Measurements from ENCODE around the gene MTHFD2. TPM values are rescaled to one million over a fixed set of nuclear protein-coding genes. Genes with fewer than 3 reads are reported as not detected.

Gene MTHFD2
- total RNA-seq, 5 donors from 2014 or later (not counting 1 experiment from before 2014, with no cell fraction given) = 26.3 to 59.3 (median 47.9) TPM

- Histone ChIP-seq H3K4me1 (ENCODE audit: control insufficient read depth in 1 of 2, extremely low read depth in 1 of 2, insufficient read depth in 2 of 2, low read length in 2 of 2) (peaks cover 0 to 4% of the 10 kb centered on the region in 2 experiments), H3K9me3 (no peaks in the 10 kb centered on the region), H3K27me3 (replicated peaks in 1 of 2; ENCODE audit: control insufficient read depth in 2 of 2, extremely low read depth in 1 of 2, insufficient read depth in 2 of 2, low read length in 1 of 2) (no peaks in the 10 kb centered on the region), H3K4me3 (ENCODE audit: control insufficient read depth in 1 of 2, extremely low read depth in 1 of 2, low read length in 1 of 2) (no peak overlapping the region), H3K36me3 (ENCODE audit: control insufficient read depth in 2 of 2, extremely low read depth in 1 of 2, insufficient read depth in 1 of 2, low read length in 1 of 2) (no peaks in the 10 kb centered on the region), H3K27ac (ENCODE audit: low read length) (no peak overlapping the region)
- Mint-ChIP-seq H3K27ac (no peak overlapping the region), H3K27me3 (peaks cover 0 to 1% of the 10 kb centered on the region in 2 donors), H3K4me3 (no peak overlapping the region), H3K9me3 (no peaks in the 10 kb centered on the region), H3K36me3 (no peaks in the 10 kb centered on the region), H3K4me1 (peaks cover 0 to 6% (median 3%) of the 10 kb centered on the region in 3 donors)
- CTCF ChIA-PET = no interaction called here
- 100% methylated on average over 1 of the region's 3 CpGs for WGBS (ENCODE audit: insufficient coverage)
- no peak for ATAC-seq (replicated peaks in 1 of 4)
- no peak for DNase-seq
- POLR2A ChIA-PET = no interaction called here
Measured at GRCh38 chr2:74188696-74189095, 9.7 kb upstream of the MTHFD2 start.

GRCh38 chr2:74191596-74192380 lies 6.6 kb upstream of the MTHFD2 start:
- H3K27me3 ChIP-seq (replicated peaks in 1 of 2; ENCODE audit: control insufficient read depth in 2 of 2, extremely low read depth in 1 of 2, insufficient read depth in 2 of 2, low read length in 1 of 2) = peaks cover 0 to 5% of the 10 kb centered on the region in 2 experiments
- H3K27ac ChIP-seq (ENCODE audit: low read length) = no peak overlapping the region
- no peak overlapping the region for H3K4me3 ChIP-seq (ENCODE audit: control insufficient read depth in 1 of 2, extremely low read depth in 1 of 2, low read length in 1 of 2)
- ATAC-seq (replicated peaks in 1 of 4) = no peak
- Mint-ChIP-seq H3K27ac (no peak overlapping the region), H3K4me3 (no peak overlapping the region), H3K27me3 (peaks cover 0 to 1% of the 10 kb centered on the region in 2 donors), H3K36me3 (no peaks in the 10 kb centered on the region), H3K4me1 (no peaks in the 10 kb centered on the region), H3K9me3 (no peaks in the 10 kb centered on the region)
- H3K36me3 ChIP-seq (ENCODE audit: control insufficient read depth in 2 of 2, extremely low read depth in 1 of 2, insufficient read depth in 1 of 2, low read length in 1 of 2) = no peaks in the 10 kb centered on the region
- DNase-seq = no peak
- no peaks in the 10 kb centered on the region for H3K4me1 ChIP-seq (ENCODE audit: control insufficient read depth in 1 of 2, extremely low read depth in 1 of 2, insufficient read depth in 2 of 2, low read length in 2 of 2)
- ChIA-PET POLR2A (interaction anchor here (0.6 to 1.1 kb wide), 4 partner anchors 10 to 83 kb away, joined by 3 read pairs; no protein-coding TSS in a partner anchor), CTCF (interaction anchor here (0.6 to 2.5 kb wide), 5 partner anchors 12 to 251 kb away, joined by 3 to 9 read pairs (median 3); partner anchors contain the start of gene MOB1A (in 1 of the 2))
- H3K9me3 ChIP-seq = no peaks in the 10 kb centered on the region
- WGBS (ENCODE audit: insufficient coverage) = 60% methylated on average over 5 of the region's 6 CpGs

GRCh38 chr2:74194799-74195198 lies 3.6 kb upstream of the MTHFD2 start:
- CTCF ChIA-PET = no interaction called here
- Histone ChIP-seq H3K9me3 (no peaks in the 10 kb centered on the region), H3K27me3 (replicated peaks in 1 of 2; ENCODE audit: control insufficient read depth in 2 of 2, extremely low read depth in 1 of 2, insufficient read depth in 2 of 2, low read length in 1 of 2) (peaks cover 0 to 5% of the 10 kb centered on the region in 2 experiments)

GRCh38 chr2:74197049-74197448 lies 1.4 kb upstream of the MTHFD2 start:
- WGBS (ENCODE audit: insufficient coverage) = no CpG with 5 or more reads among the region's 4 CpGs
- H3K27ac Mint-ChIP-seq = peak overlapping the region in 1 of 2 donors; percentile 100
- DNase-seq (no peak), ATAC-seq (replicated peaks in 1 of 4) (no peak)
- H3K9me3 Mint-ChIP-seq = no peaks in the 10 kb centered on the region
- no peaks in the 10 kb centered on the region for H3K36me3 Mint-ChIP-seq
- no peak overlapping the region for H3K4me3 ChIP-seq (ENCODE audit: control insufficient read depth in 1 of 2, extremely low read depth in 1 of 2, low read length in 1 of 2)
- no peaks in the 10 kb centered on the region for H3K9me3 ChIP-seq
- H3K27me3 Mint-ChIP-seq = no peaks in the 10 kb centered on the region
- H3K27me3 ChIP-seq (replicated peaks in 1 of 2; ENCODE audit: control insufficient read depth in 2 of 2, extremely low read depth in 1 of 2, insufficient read depth in 2 of 2, low read length in 1 of 2) = peaks cover 0 to 5% of the 10 kb centered on the region in 2 experiments
- POLR2A ChIA-PET = interaction anchor here in 1 of 2 donors (1.3 kb wide), 1 partner anchor 19 kb away, joined by 3 read pairs; the partner anchor contains the start of gene MOB1A
- H3K36me3 ChIP-seq (ENCODE audit: control insufficient read depth in 2 of 2, extremely low read depth in 1 of 2, insufficient read depth in 1 of 2, low read length in 1 of 2) = no peaks in the 10 kb centered on the region
- no peak overlapping the region for H3K27ac ChIP-seq (ENCODE audit: low read length)
- H3K4me1 Mint-ChIP-seq = peaks cover 33 to 37% (median 34%) of the 10 kb centered on the region in 3 donors
- CTCF ChIA-PET = interaction anchor here in 1 of 2 donors (0.6 to 3.7 kb wide), 3 partner anchors 14 to 416 kb away, joined by 3 to 27 read pairs (median 3); partner anchors contain the start of gene MOB1A
- peaks cover 10 to 21% of the 10 kb centered on the region in 2 experiments for H3K4me1 ChIP-seq (ENCODE audit: control insufficient read depth in 1 of 2, extremely low read depth in 1 of 2, insufficient read depth in 2 of 2, low read length in 2 of 2)
- peak overlapping the region in 2 of 3 donors; percentile 31 to 94 for H3K4me3 Mint-ChIP-seq

More at GRCh38 chr2:74194799-74195198, 3.6 kb upstream of the MTHFD2 start:
- ATAC-seq (replicated peaks in 1 of 4) (no peak), DNase-seq (no peak)
- WGBS (ENCODE audit: insufficient coverage) = 86% methylated on average over 1 of the region's 1 CpG
- Mint-ChIP-seq H3K27ac (no peak overlapping the region), H3K4me3 (no peak overlapping the region), H3K27me3 (no peaks in the 10 kb centered on the region), H3K9me3 (no peaks in the 10 kb centered on the region), H3K36me3 (no peaks in the 10 kb centered on the region), H3K4me1 (peaks cover 16 to 20% (median 17%) of the 10 kb centered on the region in 3 donors)
- POLR2A ChIA-PET = no interaction called here
- peaks cover 8 to 18% of the 10 kb centered on the region in 2 experiments for H3K4me1 ChIP-seq (ENCODE audit: control insufficient read depth in 1 of 2, extremely low read depth in 1 of 2, insufficient read depth in 2 of 2, low read length in 2 of 2)
- no peaks in the 10 kb centered on the region for H3K36me3 ChIP-seq (ENCODE audit: control insufficient read depth in 2 of 2, extremely low read depth in 1 of 2, insufficient read depth in 1 of 2, low read length in 1 of 2)
- no peak overlapping the region for H3K27ac ChIP-seq (ENCODE audit: low read length)
- no peak overlapping the region for H3K4me3 ChIP-seq (ENCODE audit: control insufficient read depth in 1 of 2, extremely low read depth in 1 of 2, low read length in 1 of 2)

- Mint-ChIP-seq H3K4me1 (peaks cover 33 to 37% (median 34%) of the 10 kb centered on the region in 3 donors), H3K36me3 (no peaks in the 10 kb centered on the region), H3K4me3 (peak overlapping the region; percentile 92 to 99 (median 94)), H3K27me3 (no peaks in the 10 kb centered on the region), H3K9me3 (no peaks in the 10 kb centered on the region), H3K27ac (peak overlapping the region; percentile 100)
- DNase-seq (no peak), ATAC-seq (replicated peaks in 1 of 4) (no peak)
- H3K36me3 ChIP-seq (ENCODE audit: control insufficient read depth in 2 of 2, extremely low read depth in 1 of 2, insufficient read depth in 1 of 2, low read length in 1 of 2) = no peaks in the 10 kb centered on the region
- peaks cover 0 to 5% of the 10 kb centered on the region in 2 experiments for H3K27me3 ChIP-seq (replicated peaks in 1 of 2; ENCODE audit: control insufficient read depth in 2 of 2, extremely low read depth in 1 of 2, insufficient read depth in 2 of 2, low read length in 1 of 2)
- no peaks in the 10 kb centered on the region for H3K9me3 ChIP-seq
- H3K4me1 ChIP-seq (ENCODE audit: control insufficient read depth in 1 of 2, extremely low read depth in 1 of 2, insufficient read depth in 2 of 2, low read length in 2 of 2) = peaks cover 10 to 21% of the 10 kb centered on the region in 2 experiments
- ChIA-PET CTCF (interaction anchor here in 1 of 2 donors (0.7 to 3.7 kb wide), 3 partner anchors 9 to 374 kb away, joined by 3 to 27 read pairs (median 3); partner anchors contain the start of gene MOB1A), POLR2A (interaction anchor here in 1 of 2 donors (0.5 to 1.0 kb wide), 2 partner anchors 13 to 20 kb away, joined by 4 to 13 read pairs; partner anchors contain the start of gene MOB1A)
- WGBS (ENCODE audit: insufficient coverage) = 13% methylated on average over 12 of the region's 18 CpGs
- peak overlapping the region; percentile 85 for H3K27ac ChIP-seq (ENCODE audit: low read length)
- peak overlapping the region; percentile 69 to 72 for H3K4me3 ChIP-seq (ENCODE audit: control insufficient read depth in 1 of 2, extremely low read depth in 1 of 2, low read length in 1 of 2)
Measured at GRCh38 chr2:74198023-74198460, 373 bp upstream of the MTHFD2 start.

GRCh38 chr2:74199275-74199701 lies 873 bp downstream of the MTHFD2 start:
- H3K36me3 Mint-ChIP-seq = no peaks in the 10 kb centered on the region
- H3K27ac ChIP-seq (ENCODE audit: low read length) = peak overlapping the region; percentile 85
- POLR2A ChIA-PET = interaction anchor here (0.6 to 1.0 kb wide), 7 partner anchors 12 to 584 kb away, joined by 3 to 7 read pairs (median 4); partner anchors contain the start of genes MOB1A (in 1 of the 2) and WBP1 (in 1 of the 2)
- ATAC-seq (replicated peaks in 1 of 4) = peak in 3 of 4 experiments; percentile 1 to 2 (median 1)
- no peaks in the 10 kb centered on the region for H3K9me3 ChIP-seq
- peak in 3 of 35 experiments; percentile 5 to 15 (median 7) for DNase-seq
- no peaks in the 10 kb centered on the region for H3K36me3 ChIP-seq (ENCODE audit: control insufficient read depth in 2 of 2, extremely low read depth in 1 of 2, insufficient read depth in 1 of 2, low read length in 1 of 2)
- H3K4me1 Mint-ChIP-seq = peaks cover 35 to 37% (median 37%) of the 10 kb centered on the region in 3 donors
- H3K4me3 ChIP-seq (ENCODE audit: control insufficient read depth in 1 of 2, extremely low read depth in 1 of 2, low read length in 1 of 2) = peak overlapping the region; percentile 69 to 72
- H3K9me3 Mint-ChIP-seq = no peaks in the 10 kb centered on the region
- H3K27ac Mint-ChIP-seq = peak overlapping the region; percentile 100
- peaks cover 0 to 5% of the 10 kb centered on the region in 2 experiments for H3K27me3 ChIP-seq (replicated peaks in 1 of 2; ENCODE audit: control insufficient read depth in 2 of 2, extremely low read depth in 1 of 2, insufficient read depth in 2 of 2, low read length in 1 of 2)
- peak overlapping the region; percentile 92 to 99 (median 94) for H3K4me3 Mint-ChIP-seq
- no peaks in the 10 kb centered on the region for H3K27me3 Mint-ChIP-seq
- H3K4me1 ChIP-seq (ENCODE audit: control insufficient read depth in 1 of 2, extremely low read depth in 1 of 2, insufficient read depth in 2 of 2, low read length in 2 of 2) = peaks cover 10 to 21% of the 10 kb centered on the region in 2 experiments
- CTCF ChIA-PET = interaction anchor here (0.5 to 3.7 kb wide), 9 partner anchors 8 to 384 kb away, joined by 3 to 27 read pairs (median 4); partner anchors contain the start of gene MOB1A (in 1 of the 2)
- WGBS (ENCODE audit: insufficient coverage) = 3% methylated on average over 4 of the region's 20 CpGs
